PC-9 (cell line): ENCODE results near the gene GTPBP6.

Source experiments
- EZH2 ChIP-seq: fragments of 200-600 bp; sonication (generic); IDR thresholded peaks from 2 replicates; pipeline ENCODE4 v1.8.0; 2017; ENCODE audit warnings: antibody characterized with exemption, low read depth
- TF ChIP-seq, protein P1 (sequence below): fragments of 200-600 bp; sonication (generic); conservative IDR thresholded peaks from 2 replicates; pipeline ENCODE4 v1.6.1; 2017; ENCODE audit warnings: mixed run types, antibody characterized with exemption, mild to moderate bottlenecking, moderate library complexity

DNA sequence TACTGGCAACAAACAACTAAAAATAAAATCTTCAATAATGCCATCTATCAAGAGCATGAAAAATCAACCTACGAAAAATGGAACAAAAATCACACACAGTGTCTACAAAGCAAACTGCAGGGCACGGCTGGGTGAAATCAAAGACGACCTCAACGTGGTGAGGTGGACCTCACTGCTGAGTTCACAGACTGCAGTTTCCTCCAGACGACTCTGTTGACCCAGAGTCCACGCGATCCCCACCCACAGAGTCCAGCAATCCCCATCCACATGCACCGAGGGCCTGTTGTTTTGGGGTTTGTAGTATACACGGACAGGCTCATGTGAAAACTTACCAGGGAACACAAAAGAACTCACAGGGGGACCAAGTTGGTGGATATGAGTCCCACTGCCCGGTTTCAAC, 31.1 kb upstream of the GTPBP6 start:
- TF ChIP-seq, protein P1, sequence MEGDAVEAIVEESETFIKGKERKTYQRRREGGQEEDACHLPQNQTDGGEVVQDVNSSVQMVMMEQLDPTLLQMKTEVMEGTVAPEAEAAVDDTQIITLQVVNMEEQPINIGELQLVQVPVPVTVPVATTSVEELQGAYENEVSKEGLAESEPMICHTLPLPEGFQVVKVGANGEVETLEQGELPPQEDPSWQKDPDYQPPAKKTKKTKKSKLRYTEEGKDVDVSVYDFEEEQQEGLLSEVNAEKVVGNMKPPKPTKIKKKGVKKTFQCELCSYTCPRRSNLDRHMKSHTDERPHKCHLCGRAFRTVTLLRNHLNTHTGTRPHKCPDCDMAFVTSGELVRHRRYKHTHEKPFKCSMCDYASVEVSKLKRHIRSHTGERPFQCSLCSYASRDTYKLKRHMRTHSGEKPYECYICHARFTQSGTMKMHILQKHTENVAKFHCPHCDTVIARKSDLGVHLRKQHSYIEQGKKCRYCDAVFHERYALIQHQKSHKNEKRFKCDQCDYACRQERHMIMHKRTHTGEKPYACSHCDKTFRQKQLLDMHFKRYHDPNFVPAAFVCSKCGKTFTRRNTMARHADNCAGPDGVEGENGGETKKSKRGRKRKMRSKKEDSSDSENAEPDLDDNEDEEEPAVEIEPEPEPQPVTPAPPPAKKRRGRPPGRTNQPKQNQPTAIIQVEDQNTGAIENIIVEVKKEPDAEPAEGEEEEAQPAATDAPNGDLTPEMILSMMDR = no peak
- TF ChIP-seq EZH2 = no peak
